Fibroblast of skin of back (primary cell): ENCODE data around the gene FOXN3.
"Not testable (repeated sequence)": the region's sequence is repeated elsewhere in the genome, so short reads cannot be mapped to it uniquely, and the experiment has no call there.

Experiments
- DNase-seq: peaks from one replicate; pipeline ENCODE4 v3.0.0-alpha.2; 2013

Gene FOXN3

DNA sequence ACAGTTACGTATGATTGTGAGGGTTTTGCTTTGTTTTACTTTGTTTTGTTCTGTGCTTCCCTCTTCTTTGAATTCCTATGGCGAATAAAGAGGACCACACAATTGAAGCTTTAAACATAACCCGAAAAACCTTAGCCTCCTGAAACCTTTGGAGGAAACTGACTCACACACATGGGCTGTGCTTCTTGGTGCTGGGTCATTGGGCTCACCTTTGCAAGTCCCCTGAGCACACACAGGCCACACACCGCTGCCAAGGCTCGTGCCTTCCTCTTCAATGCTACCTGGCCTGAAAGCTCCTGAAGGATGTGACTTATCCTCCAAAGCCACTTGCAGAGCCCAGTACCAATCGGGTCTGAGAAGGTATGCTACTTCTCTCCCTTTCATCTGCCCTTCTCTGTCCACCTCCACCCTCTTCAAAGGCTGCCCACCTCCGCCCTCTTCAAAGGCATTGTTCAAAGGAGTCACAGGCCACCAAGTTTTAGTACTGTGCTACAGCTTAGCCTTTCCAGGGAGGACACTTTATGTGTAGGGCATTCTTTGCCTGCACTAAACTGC, 114.6 kb downstream of the FOXN3 start:
- DNase-seq = no peak

DNA sequence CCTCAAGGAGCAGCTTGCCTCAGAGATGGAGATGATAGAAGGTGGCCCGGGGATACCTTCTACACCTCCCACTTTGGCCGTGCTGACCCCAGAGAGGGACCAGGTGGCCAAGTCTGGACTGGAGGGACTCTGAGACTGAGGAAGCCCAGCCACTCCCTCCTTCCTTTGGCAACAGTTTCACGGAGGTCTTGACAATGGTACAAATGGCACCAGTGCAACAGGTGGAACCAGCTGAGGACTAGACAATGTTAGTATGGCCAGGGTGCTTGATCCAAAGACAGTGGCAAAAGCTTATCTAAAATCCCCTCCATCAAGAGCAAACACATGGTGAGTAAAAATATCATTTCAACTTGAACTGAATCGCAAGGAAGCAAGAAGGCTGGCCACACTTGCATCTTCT, 117.4 kb downstream of the FOXN3 start:
- no peak for DNase-seq

DNA sequence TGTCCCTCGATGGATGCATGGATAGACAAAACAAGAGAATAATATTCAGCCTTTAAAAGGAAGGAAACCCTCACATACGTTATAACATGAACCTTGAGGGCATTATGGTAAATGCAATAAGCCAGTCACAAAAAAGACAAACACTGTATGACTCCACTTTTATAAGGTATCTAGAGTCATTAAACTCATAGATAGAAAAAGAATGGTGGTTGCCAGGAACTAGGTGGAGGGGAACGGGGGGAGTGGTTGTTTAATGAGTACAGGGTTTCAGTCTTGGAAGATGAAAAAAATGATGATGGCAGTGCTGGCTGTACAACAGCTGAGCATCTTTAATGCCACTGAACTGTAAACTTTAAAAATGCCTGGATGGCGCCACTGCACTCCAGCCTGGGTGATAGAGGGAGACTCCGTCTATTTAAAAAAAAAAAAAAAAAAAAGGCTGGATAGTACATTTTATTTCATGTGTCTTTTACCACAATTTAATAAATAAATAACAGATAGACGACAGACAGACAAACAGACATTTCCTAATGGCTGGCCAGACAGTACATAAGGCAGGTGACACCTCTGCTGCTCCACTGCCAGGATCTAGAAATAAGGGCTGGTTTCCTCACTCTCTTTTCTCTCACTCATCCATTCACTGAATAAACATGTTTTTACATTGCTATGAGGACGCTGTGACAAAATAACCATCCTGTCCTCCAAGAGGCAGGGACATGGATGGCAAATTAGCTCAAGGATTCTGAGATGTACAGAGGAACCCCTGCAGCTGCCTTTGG, 118.8 kb downstream of the FOXN3 start:
- DNase-seq = no peak

DNA sequence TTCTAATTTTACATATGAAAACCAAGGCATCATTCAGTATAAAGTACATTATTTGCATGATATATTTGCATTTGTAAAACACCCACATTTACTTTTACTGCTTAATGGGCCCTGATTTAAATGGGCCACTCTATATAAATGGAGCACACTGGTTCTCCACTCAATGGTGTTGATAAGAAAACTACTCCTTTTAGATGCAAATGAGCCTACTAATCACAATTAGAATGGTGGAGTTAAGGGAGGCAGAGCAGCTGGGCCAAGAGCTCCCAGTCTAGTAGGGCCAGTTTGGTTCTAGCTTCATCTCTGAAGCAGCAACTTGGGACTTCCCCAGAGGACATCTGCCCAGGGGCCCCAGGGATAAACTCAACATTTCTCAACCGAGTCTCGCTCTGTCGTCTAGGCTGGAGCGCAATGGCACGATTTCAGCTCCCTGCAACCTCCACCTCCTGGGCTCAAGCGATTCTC, 120.7 kb downstream of the FOXN3 start:
- no peak for DNase-seq

DNA sequence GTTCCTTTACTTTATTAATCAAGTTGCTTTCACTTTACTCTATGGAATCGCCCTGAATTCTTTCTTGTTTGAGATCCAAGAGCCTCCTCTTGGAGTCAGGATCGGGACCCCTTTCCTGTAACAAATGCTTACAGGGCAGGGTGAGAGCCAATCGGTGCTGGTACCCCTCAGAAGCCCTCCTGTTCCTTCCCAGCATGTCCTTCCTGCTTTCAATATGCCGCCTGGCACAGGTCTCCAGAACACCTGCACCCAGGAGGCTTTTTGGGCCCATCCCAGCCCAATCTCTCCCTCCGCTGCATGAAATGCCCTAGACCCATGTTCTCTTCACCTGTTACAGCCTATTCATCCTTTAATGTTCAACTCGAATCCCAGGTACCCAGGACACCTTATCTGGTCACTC, 122.2 kb downstream of the FOXN3 start:
- no peak for DNase-seq

DNA sequence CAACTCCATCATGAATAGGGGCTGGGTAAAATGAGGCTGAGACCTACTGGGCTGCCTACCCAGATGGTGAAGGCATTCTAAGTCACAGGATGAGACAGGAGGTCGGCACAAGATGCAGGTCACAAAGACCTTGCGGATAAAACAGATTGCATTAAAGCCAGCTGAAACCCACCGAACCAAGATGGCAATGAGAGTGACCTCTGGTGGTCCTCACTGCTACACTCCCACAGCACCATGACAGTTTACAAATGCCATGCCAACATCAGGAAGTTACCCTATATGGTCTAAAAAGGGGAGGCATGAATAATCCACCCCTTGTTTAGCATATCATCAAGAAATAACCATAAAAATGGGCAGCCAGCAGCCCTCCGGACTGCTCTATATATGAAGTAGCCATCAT, 122.6 kb downstream of the FOXN3 start:
- DNase-seq = not testable (repeated sequence)

DNA sequence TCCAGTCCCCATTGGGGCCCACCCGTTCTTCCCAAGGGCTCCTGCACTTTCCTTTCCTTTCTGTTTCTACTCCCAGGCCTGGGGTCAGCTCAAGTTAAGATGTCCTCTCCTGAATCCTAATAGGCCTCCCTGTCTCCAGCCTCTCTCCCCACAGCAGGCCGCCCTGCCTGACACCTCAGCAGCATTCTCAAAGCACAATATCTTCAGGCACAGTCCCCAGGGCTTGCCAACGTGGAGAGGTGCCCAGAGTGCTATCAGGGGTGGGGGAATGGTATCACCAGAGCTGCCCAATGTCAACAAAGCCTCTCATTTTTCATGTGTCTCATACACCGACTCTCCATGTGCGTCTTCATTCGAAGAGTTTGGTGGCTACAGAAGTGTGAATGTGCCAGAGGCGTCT, 123.0 kb downstream of the FOXN3 start:
- no peak for DNase-seq

DNA sequence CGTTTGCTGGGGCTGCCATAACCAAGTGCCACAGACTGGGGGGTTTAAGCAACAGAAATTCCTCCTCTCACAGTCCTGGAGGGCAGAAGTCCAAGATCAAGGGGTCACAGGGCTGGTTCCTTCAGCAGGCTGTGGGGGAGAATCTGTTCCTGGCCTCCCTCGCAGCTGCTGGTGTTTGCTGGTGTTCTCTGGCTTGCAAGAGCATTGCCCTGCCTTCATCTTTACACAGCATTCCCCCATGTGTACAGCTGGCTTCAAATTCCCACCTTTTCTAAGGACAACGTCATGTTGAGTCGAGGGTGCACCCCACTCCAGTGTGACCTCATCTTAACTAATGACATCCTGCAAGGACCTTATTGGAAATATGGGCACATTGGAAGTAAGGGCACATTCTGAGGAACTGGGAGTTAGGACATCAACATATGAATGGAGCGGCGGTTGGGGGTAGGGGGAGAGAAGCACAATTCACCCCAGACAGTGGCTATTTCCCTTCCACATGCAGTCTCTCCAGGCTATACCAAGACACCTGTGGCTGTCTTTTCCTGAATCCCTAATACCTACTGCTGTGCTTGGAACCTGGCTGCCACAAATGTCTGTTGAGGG, 123.6 kb downstream of the FOXN3 start:
- DNase-seq = no peak

DNA sequence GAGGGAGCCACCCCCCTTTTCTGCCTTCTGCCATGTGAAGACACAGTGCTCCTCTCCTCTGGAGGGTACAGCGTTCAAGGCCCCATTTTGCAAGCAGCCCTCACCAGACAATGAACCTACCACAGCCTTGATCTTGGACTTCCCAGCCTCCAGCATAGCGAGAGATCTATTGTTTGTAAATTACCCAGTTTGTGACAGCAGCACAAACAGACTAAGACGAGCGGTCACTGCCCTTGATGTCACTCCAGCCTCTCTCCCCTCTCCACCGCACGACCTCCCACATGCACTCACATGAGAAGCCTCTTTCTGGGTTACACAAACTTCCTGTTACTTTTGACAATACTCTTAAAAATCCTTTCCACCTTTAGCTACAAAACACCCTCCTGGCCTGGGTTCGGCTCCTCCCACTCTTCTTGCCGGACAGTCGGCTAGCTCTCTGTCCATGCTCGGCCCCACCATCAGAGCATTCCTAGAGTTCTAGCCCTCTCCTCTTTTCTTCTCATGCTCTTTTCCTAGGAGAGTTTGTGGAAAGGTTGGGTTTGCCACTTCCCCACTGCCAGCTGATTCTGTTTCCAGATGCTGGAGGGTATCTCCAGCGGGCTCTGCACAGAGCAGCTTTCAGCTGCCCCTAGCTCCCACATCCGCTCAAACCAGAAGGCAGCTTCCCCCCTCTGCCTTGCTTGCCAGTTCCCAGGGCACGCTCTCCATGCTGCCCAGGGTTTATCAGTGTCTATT, 124.3 kb downstream of the FOXN3 start:
- no peak for DNase-seq

DNA sequence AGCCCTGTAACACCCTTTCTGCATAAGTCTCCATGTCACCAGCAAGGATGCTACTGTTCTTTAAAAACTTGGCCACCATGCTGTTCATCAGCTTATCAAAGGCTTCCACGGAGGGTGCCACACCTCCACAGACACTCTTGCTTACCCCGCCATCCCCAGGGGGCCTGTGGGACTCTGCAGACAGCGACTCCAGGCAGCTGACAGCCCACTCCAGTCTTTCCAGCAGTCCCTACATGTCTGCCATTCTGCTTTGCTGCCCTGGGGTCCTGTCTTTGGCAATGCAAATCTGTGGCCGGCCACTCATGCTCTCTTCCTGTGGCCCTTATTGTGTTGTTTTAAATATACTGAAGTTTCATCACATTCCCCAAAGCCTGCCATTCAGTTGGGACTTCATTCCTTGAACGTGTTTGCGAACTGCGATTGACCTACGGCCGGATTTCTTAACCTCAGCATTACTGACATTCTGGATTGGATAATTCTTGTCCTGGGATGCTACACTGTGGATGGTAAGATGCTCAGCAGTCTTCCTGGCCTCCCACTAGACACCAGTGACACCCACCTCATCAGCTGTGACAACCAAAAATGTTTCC, 125.6 kb downstream of the FOXN3 start:
- no peak for DNase-seq

DNA sequence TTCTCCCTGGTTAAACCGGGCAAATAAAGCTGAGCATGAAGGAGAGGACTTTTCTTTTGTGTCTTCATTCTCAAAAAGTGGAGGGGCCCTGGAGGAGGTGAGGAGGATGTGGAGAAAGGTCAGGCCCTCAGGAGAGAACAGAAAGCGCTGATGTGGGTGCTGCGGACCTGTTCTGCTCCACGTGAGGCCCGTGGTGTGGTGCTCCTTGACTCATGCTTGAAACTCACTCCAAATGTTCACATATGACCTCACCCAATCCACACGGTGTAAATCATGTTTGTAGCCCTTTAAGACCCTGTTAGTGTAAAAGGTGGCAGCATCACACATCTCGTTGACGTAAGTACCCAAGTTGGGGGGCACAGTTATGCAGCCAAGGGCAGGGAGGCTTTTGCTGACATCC, 126.2 kb downstream of the FOXN3 start:
- DNase-seq = no peak

DNA sequence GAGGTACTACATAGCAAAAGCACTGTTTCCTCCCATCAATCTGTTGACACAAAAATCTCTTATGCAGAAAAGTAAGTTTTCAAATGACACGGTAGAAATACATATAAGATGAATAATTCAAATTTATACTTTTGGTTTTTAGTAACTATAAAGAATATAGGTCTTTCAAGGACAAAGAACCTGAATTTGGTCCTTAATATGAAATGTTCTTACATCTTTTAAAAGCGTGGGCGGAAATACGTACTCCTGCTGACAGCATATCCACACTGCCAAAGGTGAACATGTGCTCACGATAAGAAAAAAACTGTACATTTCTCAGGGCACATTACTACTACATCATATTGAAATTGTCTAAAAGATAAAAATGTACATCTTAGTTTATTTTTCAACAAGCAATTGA, 127.6 kb downstream of the FOXN3 start:
- no peak for DNase-seq

DNA sequence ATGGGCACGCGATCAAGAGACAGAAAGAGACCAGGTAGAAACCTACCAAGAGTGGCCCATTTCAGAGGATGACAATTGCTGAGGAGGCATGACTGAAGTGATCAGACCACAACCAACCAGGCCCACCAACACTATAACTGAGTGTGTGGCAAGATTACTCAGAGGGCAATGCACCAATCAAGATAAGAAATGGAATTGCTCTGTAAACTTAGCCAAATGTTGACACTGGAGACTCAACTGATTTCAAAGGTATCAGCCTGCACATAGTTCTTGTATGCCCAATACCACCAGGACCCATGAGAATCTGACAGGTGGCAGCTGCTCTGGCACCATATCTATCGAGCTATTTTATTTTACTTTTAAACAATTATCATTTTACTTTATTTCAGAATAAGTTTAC, 128.9 kb downstream of the FOXN3 start:
- no peak for DNase-seq

DNA sequence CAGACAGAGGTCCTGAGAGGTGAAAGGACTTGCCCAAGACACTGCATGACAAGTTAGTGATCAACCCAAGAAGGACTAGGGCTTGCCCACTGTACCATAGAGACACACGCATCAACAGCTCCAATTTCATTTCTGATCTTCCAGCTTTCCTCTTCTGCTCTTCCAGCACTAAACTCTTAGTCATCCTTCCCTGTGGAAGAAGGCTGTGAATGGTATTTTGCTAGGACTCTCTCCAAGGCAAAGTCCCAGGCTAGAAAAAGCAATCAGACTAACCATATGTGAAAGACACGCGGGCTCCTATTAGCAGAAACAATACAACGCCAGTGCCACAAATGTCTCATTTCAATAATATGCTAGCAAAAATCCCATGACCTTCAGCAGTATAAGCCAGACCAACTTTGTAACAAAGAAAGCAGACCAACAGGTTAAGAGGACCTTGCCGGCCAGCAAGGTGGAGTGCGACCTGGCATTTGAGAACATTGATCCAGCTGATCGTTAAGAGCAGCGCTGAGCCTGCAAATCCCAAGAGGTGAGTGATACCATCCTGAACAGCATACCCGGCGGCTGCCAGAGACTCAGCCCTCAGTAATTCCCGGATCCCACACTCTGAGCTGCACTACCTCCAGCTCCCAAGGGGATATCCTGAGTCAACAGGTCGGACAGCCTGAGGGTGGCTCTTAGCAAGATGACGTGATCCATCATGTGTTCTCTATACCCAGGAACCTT, 132.5 kb downstream of the FOXN3 start:
- DNase-seq = peak; percentile 92

DNA sequence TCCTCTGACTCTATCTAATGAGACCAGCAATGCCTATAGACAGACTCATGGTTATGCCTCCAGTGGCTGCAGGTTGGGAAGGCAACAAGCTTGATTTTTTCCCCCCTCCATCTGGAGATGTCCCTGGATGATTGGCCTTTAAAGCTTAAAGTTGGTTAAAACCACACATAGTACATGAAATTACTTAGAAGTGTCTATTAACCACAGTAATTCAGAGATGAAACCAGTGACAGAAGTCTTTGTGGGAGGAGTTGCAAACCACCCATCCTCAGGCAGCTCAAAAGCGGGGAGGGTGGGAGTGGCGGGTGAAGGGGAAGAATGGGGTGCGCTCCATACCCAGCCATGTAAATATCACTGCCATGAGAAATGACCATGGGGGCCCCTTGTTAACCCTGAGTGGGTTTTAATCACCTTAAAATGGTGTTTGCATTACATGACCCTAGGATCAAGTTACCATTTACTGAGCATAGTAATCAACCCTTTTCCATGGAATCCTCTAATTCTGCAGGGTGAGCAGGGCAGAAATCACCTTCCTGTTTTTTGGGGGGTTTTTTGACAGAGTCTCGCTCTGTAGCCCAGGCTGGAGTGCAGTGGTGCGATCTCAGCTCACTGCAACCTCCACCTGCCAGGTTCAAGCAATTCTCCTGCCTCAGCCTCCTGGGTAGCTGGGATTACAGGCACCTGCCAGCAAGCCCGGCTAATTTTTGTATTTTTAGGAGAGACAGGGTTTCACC, 133.5 kb downstream of the FOXN3 start:
- no peak for DNase-seq

DNA sequence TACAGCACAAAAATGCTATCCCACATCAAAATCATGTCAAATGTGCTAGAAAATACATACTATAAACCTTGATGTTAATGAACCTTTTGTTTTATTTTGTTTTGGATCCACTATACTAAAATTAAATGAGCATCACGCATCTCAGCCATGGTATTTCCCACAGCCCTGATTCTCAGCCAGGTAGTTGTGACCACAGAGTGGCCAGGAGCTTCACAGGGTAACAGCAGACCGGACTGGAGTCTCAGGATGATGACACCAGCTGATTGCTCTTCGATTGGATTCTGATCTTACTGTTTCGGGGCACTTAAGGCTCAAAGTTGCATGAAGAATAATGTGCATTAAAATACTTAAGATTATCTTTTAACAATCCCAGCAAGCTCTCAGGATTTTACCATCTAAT, 134.8 kb downstream of the FOXN3 start:
- DNase-seq = no peak

DNA sequence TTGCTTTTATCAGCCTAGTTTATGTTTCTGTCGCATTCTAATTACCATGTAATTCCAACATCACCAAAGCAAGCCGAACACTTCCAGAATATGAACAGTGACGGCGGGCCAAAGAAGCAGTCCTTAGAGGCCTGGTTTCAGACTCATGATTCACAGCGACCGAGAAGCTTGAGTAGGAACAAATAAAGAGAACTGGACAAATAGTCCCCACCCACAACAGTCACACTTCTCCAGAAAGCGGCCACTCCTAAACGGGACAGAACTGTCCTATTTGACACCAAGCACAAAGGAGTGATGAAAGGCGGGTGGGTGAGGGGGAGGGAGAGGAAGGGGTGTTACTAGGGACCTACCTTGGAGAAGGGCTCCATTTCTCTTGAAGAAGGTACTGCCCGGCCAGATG, 136.4 kb downstream of the FOXN3 start:
- no peak for DNase-seq

DNA sequence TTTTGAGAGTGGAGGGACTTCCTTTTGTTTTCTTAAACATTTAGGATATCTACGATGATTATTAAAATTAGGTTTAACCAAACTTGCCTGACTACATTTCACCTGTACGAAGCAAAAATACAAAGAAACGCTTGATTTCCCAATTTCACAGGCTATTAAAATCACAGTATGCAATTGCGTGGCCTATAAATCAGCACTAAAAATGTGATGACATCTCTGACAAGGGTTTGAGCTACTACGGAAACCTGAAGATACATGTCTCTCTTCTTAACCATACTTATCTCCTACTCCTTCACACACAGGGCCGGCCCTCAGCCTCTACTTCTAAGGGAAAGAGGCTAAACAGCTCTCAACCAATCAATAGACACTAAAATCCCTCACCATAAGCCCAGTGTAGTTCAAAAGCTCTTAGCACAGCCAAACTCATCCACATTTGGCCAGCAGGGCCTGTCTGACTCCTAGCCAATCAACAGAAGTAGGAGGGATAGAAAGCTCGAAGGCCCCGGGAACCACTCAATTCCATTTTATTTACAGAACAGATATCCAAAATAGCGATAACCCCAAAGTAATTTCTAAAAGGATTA, 137.3 kb downstream of the FOXN3 start:
- DNase-seq = no peak

DNA sequence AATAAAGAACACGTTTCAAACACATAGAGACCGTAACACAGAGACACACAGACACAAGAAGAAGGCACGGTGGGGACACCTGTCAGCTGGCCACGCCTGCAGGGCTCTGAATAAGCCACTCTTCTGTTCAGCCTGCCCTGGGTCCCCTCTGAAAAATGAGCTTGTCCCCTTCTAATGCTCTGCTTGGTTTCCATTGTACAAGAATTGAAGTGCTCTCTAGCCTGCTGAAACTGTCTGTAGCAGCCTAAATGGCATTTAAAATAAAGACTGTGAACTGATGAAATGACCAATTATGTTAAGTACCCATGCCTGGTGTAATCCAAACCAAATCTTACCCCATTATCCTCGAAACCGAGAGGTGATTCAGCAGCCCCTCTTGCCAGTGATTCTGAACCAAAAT, 139.8 kb downstream of the FOXN3 start:
- DNase-seq = no peak

DNA sequence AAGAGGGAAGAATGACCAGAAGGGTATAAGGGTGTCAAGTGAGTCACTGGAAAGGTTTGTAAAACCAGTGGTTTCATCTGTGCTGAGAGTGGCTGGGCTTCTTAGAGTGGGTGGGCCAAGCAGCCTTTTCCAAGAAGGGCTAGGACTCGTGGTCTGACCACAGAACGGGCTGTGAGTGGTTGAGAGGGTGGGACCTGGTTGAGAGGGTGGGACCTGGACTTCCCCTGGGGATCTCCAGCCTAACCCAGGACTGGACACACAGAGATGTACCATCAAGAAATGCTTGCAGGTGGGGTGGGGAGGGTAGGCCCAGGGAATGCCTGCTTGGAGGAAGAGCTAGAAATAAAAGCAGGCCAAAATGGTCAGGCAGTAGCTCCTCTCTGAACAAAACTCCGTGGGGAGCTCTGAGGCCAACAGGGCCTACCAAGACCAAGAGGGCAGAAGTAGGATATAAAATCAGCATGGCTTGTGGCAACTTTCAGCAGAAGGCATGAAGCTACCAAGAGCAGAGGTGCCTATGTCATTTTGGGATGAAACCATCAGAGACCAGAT, 140.5 kb downstream of the FOXN3 start:
- peak; percentile 40 for DNase-seq
